Activated CD8-positive, alpha-beta memory T cell treated with anti-CD3 and anti-CD28 coated beads, Interleukin-2, amount 50 U/mL, for 24 hours (primary cell): Measurements from ENCODE around the gene ZP3.
A peak's percentile ranks its signal among the peaks of the same experiment; 100 is the strongest.
"Not testable (repeated sequence)": the region's sequence is repeated elsewhere in the genome, so short reads cannot be mapped to it uniquely, and the experiment has no call there.

ENCODE experiments used
- DNase-seq: peaks from one replicate; pipeline ENCODE4 v3.0.0-alpha.2; 2020; ENCODE audit errors: extremely low read depth

Gene ZP3

GRCh38 chr7:76424413-76425111, at the start of gene ZP3:
TSS of gene ZP3 (plus strand) at chr7:76424950. CDS start at chr7:76424965, 15 bp downstream.
- DNase-seq, result no peak

DNA sequence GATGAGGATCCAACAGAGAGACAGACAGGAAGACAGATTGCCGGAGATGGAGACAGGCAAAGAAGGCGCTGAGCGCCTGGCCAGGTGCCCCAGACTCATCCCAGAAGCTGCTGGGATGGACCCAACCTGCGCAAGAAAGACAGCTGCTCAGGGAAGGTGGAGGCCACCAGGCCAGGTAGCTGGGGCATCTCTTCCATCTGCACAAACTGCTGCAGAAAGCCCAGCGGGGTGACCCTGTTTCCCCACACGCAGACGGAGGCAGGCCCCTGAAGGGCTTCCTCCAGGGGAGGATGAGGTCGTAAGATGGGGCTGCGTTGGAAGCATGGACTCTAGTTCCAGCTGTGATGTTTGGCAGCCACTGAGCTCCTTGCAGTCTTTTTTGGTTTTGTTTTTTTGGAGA, 49.5 kb upstream of the ZP3 start:
- no peak for DNase-seq

GRCh38 chr7:76377186-76377918, 47.4 kb upstream of the ZP3 start:
- DNase-seq, result no peak

GRCh38 chr7:76380623-76380966, 44.2 kb upstream of the ZP3 start:
- no peak for DNase-seq

DNA sequence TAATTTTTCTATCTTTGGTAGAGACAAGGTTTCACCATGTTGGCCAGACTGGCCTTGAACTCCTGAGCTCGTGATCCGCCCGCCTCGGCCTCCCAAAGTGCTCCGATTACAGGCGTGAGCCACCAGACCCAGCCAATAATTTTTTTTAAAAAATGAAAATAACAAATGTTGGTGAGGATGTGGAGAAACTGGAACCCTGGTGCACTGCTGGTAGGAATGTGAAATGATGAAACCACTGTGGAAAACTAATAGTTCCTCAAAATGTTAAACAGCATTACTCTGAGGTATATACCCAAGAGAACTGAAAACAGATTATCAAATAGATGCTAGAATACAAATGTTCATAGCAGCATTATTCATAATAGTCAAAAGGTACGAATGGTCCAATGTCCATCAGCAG, 42.9 kb upstream of the ZP3 start:
- DNase-seq, result no peak

GRCh38 chr7:76383089-76383944, 41.4 kb upstream of the ZP3 start:
- DNase-seq, result no peak

- DNase-seq, result no peak
Measured at GRCh38 chr7:76386691-76387260, 38.0 kb upstream of the ZP3 start.

GRCh38 chr7:76387789-76388188, 37.0 kb upstream of the ZP3 start:
- not testable (repeated sequence) for DNase-seq

GRCh38 chr7:76390092-76390491, 34.7 kb upstream of the ZP3 start:
- DNase-seq, result no peak

DNA sequence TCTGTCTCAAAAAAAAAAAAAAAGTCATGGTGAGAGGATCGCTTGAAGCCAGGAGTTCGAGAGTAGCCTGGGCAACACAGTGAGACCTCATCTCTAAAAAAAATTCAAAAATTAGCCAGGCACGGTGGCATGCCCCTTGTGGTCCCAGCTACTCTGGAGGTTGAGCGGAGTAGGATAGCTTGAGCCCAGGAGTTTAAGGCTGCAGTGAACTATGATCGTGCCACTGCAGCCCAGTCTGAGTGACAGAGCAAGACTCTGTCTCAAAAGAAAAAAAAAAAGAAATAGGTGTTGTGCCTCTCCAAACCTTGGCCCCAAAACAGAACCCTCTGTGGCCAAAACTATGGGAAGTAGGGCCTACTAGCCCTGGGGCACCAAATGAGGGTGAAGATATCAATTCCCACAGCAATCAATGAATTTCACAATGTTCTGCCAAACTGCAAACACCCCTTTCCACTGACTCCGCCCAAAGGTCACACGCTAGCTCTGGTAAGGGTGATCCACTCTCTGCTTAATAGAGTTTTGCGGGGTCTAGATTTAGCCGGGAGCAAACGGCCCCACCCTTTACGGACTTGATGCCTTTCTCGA, 32.1 kb upstream of the ZP3 start:
- DNase-seq, result no peak

- DNase-seq, result peak; percentile 71
Measured at GRCh38 chr7:76393116-76394031, 31.4 kb upstream of the ZP3 start.

DNA sequence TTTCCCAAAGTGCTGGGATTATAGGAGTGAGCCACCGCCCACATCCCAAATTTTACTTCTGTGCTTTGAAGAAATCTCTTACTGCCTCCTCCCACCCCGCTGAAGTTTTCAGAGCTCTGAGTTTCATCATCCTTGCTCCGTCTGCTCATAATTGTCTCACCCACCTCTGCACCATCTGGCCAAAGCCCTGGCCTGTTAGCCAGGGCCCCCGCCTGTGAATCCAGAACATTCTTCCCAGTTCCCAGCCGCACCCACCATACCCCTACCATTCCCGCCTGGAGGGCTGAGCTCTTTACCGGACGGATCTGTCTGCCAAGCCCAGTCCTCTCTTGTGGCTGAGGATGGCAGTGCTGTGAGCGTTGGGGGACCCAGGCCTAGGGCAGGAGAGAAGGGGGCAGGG, 29.8 kb upstream of the ZP3 start:
- DNase-seq, result no peak

GRCh38 chr7:76395605-76395964, 29.2 kb upstream of the ZP3 start:
- DNase-seq, result not testable (repeated sequence)

GRCh38 chr7:76395965-76396726, 28.6 kb upstream of the ZP3 start:
- DNase-seq, result no peak

DNA sequence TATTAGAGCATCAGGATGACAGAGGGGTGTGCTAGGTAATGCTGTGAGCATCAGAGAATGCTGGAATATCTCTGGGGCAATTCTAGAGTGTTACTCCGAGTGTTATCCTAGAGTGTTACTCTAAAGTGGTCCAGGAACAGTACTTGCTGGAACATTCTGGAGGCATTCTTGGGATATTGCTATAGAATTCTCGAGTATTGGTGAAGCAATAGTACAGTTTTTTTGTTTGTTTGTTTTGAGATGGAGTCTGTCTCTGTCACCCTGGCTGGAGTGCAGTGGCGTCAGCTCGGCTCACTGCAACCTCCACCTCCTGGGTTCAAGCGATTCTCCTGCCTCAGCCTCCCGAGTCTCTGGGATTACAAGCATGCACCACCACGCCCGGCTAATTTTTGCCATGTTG, 27.9 kb upstream of the ZP3 start:
- DNase-seq, result no peak

- peak; percentile 57 for DNase-seq
Measured at GRCh38 chr7:76397409-76398183, 27.2 kb upstream of the ZP3 start.

DNA sequence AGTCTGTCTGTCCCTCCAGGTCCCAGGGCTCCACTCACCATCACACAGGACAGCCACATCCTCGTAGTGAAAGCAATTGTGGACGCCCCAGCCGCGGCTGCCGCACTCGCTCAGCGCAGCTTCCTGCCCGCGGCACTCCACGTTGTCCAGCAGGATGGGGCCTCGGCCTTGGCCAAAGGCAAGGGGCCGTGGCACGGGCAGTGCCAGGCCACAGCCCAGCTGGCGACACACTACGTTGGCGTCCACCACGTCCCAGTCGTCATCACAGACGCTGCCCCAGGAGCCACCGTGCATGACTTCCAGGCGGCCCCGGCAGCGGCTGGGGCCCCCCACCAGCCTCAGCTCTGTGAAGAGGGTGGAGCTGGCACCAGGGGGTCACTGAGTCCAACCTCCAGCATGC, 24.5 kb upstream of the ZP3 start:
- DNase-seq, result no peak

- not testable (repeated sequence) for DNase-seq
Measured at GRCh38 chr7:76403097-76403496, 21.7 kb upstream of the ZP3 start.

GRCh38 chr7:76403780-76404494, 20.8 kb upstream of the ZP3 start:
- no peak for DNase-seq
